ENCODE data around the gene FRAS1.
A peak's percentile ranks its signal among the peaks of the same experiment; 100 is the strongest.

The FRAS1 gene

DNA sequence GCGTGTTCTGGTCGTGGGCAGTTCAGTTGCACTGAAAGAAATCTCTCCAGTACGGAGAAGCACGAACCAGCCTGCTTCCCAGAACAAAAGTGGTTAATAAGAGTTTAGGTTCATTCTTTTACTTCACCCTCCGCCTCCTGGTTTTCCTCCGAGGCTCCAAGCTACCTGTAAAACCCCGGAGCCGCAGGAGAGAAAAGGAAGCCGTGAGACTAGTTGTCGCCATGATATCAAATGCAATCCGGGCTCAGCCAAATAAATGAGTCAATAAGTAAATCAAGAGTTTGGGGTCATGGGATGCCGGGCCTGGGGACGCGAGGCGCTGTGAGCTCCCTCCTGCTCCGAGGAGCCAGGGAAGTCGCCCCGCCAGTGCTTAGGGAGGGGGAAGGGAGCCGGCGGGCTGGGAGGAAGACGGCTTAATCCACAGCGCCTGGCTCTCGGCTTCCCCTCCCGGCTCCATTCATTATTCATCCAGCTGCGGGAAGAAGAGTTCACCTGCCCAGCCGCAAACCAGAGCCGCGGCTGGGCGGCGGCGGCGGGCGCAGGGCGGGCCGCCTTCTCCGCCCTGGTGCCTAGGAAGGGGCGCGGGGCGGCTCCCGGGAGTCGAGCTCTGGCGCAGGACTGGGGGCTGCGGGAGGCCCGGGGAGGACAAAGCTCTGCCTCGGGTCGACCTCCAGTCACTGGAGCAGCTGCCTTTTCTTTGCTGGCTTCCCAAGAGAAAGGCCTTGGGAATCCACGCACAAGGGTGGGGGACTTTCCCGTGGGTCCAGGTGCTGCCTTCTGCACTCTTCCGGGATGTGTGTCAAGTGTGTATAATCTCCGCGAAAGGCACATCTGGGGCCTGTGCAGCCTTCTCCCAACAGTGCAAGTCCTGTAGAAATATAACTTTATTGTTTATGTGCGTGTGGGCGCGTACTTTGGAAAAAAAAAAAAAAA lies 1.7 kb downstream of the FRAS1 start:
- Histone ChIP-seq H3K4me1 (ENCODE audit: control insufficient read depth, insufficient read depth, low read length) (peaks cover 22% of the 10 kb centered on the region), H3K27me3 (ENCODE audit: control insufficient read depth in 1 of 2, insufficient read depth in 2 of 2, low read length in 2 of 2) (no peaks in the 10 kb centered on the region), H3K27ac (ENCODE audit: low read length) (no peak overlapping the region), H3K4me3 (ENCODE audit: low read length in 2 of 2) (peak overlapping the region; percentile 83 to 90), H3K9ac (ENCODE audit: low read length in 2 of 2) (peak overlapping the region; percentile 60 to 73), H3K36me3 (ENCODE audit: control insufficient read depth in 2 of 2, insufficient read depth in 2 of 2, low read length in 2 of 2) (no peaks in the 10 kb centered on the region), H3K9me3 (ENCODE audit: control insufficient read depth in 2 of 2, low read length in 2 of 2) (no peaks in the 10 kb centered on the region)

DNA sequence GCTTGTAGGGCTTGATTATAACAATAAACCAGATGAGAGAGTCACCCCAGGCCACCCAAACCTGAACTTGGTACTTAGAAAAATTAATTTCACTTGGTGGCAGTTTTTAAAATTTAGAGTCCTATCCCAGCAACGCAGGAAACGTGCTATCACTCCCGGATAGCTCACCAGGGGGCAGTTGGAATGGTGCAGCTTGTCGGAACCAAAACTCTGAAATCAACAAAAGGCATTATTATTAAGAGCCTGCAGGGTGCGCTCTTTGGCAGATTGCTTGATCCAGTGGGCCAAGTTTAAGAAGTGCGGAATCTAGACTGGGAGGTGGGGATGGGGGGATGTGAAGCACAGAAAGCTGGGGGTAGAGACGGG lies 2.4 kb downstream of the FRAS1 start:
- H3K9me3 ChIP-seq (ENCODE audit: control insufficient read depth in 2 of 2, low read length in 2 of 2): no peaks in the 10 kb centered on the region
- H3K27ac ChIP-seq (ENCODE audit: low read length): no peak overlapping the region
- H3K36me3 ChIP-seq (ENCODE audit: control insufficient read depth in 2 of 2, insufficient read depth in 2 of 2, low read length in 2 of 2): no peaks in the 10 kb centered on the region
- peak overlapping the region in 1 of 2 donors; percentile 73 for H3K9ac ChIP-seq (ENCODE audit: low read length in 2 of 2)
- peaks cover 22% of the 10 kb centered on the region for H3K4me1 ChIP-seq (ENCODE audit: control insufficient read depth, insufficient read depth, low read length)
- peak overlapping the region; percentile 83 to 90 for H3K4me3 ChIP-seq (ENCODE audit: low read length in 2 of 2)
- no peaks in the 10 kb centered on the region for H3K27me3 ChIP-seq (ENCODE audit: control insufficient read depth in 1 of 2, insufficient read depth in 2 of 2, low read length in 2 of 2)

DNA sequence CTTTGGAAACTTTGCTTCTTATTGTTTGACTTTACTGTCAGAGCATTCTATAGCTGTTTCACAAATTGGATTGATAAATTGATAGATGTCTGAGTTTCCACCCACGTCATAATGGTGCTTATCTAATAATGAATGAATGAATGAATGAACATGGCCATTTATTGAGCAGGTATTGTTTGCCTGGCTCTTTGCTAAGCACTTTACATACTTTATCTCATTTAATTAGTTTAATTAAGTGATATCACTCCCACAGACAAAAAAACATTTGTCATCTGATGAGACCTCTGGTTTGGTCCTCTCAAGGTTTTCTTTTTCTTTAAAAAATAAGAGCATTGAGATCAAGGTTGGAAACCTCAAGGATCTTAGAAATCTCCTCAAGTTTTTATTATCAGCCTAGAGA lies 2.8 kb downstream of the FRAS1 start:
- no peak overlapping the region for H3K4me3 ChIP-seq (ENCODE audit: low read length in 2 of 2)
- peaks cover 22% of the 10 kb centered on the region for H3K4me1 ChIP-seq (ENCODE audit: control insufficient read depth, insufficient read depth, low read length)
- H3K9ac ChIP-seq (ENCODE audit: low read length in 2 of 2): no peak overlapping the region
- H3K9me3 ChIP-seq (ENCODE audit: control insufficient read depth in 2 of 2, low read length in 2 of 2): no peaks in the 10 kb centered on the region
- H3K36me3 ChIP-seq (ENCODE audit: control insufficient read depth in 2 of 2, insufficient read depth in 2 of 2, low read length in 2 of 2): no peaks in the 10 kb centered on the region
- no peaks in the 10 kb centered on the region for H3K27me3 ChIP-seq (ENCODE audit: control insufficient read depth in 1 of 2, insufficient read depth in 2 of 2, low read length in 2 of 2)
- H3K27ac ChIP-seq (ENCODE audit: low read length): no peak overlapping the region

DNA sequence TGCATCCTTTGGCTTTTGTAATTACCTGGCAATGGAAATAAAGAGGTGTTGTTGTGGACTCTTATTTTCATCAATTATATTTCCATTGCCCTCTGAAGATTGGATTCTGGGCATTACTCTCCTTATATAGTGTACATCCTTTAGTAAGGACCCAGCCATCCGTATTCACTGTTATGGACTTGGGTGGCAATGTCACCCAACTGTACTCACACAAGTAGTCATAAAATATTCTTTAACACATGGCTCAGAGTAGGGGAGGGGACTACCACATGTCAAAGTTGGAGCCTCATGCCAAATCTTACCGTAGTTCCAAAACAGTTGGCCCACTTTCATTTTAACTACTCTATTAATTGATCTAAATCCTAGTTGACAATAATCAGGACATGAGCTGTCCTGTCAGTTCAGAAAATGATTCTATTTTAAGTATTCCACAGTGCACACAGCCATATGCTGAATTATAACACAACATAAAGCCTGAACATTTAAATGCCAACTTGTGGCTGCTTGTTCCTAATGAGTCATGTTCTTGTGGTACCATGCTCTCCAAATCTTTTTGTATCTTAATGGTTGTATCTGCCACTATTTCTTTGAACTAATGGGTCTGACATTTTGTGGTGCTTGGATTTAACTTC lies 4.9 kb downstream of the FRAS1 start:
- no peak overlapping the region for H3K9ac ChIP-seq (ENCODE audit: low read length in 2 of 2)
- H3K4me3 ChIP-seq (ENCODE audit: low read length in 2 of 2): no peak overlapping the region

DNA sequence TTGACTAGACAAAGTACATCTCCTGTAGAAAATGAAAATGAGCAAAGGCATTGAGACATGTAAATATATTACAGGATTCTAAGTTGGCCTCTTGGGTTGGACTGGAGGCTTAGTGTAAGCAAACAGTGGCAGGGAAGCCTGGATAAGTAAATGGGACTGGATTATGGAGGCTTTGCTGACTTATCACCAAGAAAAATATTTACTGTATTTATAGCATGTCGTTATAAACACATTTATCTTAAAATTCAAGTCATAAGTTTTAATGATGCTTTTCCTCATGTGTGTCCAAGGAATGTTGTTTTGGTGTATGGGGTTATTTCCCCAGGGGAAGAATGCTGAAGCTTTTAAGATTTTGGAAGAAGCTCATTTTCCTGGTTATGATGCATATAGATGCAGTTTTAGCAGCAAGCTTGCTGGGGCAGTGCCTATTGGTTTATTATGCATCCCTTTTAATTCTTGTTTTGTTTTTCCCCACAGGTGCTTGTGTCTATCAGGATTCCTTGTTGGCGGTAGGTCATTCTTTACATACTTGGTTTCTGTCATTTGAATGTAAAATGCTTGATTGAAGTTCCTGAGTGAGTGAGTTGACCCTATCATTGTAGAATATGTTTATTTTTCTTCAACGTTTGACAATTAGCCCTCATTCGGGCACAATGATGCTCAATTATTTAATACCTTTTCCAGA lies 8.5 kb downstream of the FRAS1 start:
- Histone ChIP-seq H3K4me3 (ENCODE audit: low read length in 2 of 2) (no peak overlapping the region), H3K9me3 (ENCODE audit: control insufficient read depth in 2 of 2, low read length in 2 of 2) (no peaks in the 10 kb centered on the region), H3K4me1 (ENCODE audit: control insufficient read depth, insufficient read depth, low read length) (no peaks in the 10 kb centered on the region)

More for the DNA sequence above, 4.9 kb downstream of the FRAS1 start:
- no peaks in the 10 kb centered on the region for H3K36me3 ChIP-seq (ENCODE audit: control insufficient read depth in 2 of 2, insufficient read depth in 2 of 2, low read length in 2 of 2)
- H3K27me3 ChIP-seq (ENCODE audit: control insufficient read depth in 1 of 2, insufficient read depth in 2 of 2, low read length in 2 of 2): no peaks in the 10 kb centered on the region
- H3K4me1 ChIP-seq (ENCODE audit: control insufficient read depth, insufficient read depth, low read length): peaks cover 10% of the 10 kb centered on the region
- no peaks in the 10 kb centered on the region for H3K9me3 ChIP-seq (ENCODE audit: control insufficient read depth in 2 of 2, low read length in 2 of 2)
- H3K27ac ChIP-seq (ENCODE audit: low read length): no peak overlapping the region

DNA sequence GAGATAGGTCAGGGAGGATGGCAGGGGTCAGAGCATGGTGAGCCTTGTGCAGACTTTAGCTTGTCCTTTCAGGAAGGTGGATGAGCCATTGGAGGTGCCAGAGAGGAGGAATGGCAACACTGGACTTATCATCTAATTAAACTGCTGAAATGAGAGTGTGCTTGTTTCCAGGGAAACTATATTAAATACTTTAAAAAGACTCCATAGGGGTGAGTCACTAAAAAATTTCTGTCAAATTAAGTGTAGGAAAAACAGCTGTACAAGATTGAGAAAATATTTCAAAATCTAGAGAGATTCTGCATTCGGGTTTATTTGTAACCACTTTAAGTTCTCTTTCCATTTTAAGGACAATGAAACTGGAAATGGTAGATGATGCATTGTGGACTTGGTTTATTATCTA lies 11.4 kb downstream of the FRAS1 start:
- Histone ChIP-seq H3K4me3 (ENCODE audit: low read length in 2 of 2) (no peak overlapping the region), H3K27ac (ENCODE audit: low read length) (no peak overlapping the region), H3K9me3 (ENCODE audit: control insufficient read depth in 2 of 2, low read length in 2 of 2) (no peaks in the 10 kb centered on the region), H3K36me3 (ENCODE audit: control insufficient read depth in 2 of 2, insufficient read depth in 2 of 2, low read length in 2 of 2) (no peaks in the 10 kb centered on the region), H3K9ac (ENCODE audit: low read length in 2 of 2) (no peak overlapping the region), H3K27me3 (ENCODE audit: control insufficient read depth in 1 of 2, insufficient read depth in 2 of 2, low read length in 2 of 2) (no peaks in the 10 kb centered on the region), H3K4me1 (ENCODE audit: control insufficient read depth, insufficient read depth, low read length) (no peaks in the 10 kb centered on the region)

More for the DNA sequence above, 8.5 kb downstream of the FRAS1 start:
- Histone ChIP-seq H3K27ac (ENCODE audit: low read length) (no peak overlapping the region), H3K9ac (ENCODE audit: low read length in 2 of 2) (no peak overlapping the region), H3K36me3 (ENCODE audit: control insufficient read depth in 2 of 2, insufficient read depth in 2 of 2, low read length in 2 of 2) (no peaks in the 10 kb centered on the region), H3K27me3 (ENCODE audit: control insufficient read depth in 1 of 2, insufficient read depth in 2 of 2, low read length in 2 of 2) (no peaks in the 10 kb centered on the region)

DNA sequence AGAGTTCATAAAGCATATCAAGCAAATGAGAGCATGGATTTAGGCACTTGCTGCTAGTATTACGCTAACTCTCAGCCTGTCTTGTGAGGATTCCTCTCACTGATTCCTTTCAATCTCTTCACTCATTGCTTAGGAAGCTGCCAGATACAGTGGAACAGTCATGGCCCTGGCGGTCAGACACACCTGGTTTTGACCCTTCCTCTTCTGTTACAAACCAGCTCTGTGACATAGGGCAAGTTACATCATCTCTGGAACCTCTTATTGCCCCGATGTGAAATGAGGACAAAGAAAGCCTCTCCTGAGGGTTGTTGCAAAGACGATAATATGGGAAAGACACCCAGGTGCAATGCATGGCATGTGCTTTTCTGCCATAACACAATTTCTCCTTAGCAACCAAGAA lies 12.2 kb downstream of the FRAS1 start:
- no peaks in the 10 kb centered on the region for H3K4me1 ChIP-seq (ENCODE audit: control insufficient read depth, insufficient read depth, low read length)
- H3K4me3 ChIP-seq (ENCODE audit: low read length in 2 of 2): no peak overlapping the region
- no peaks in the 10 kb centered on the region for H3K27me3 ChIP-seq (ENCODE audit: control insufficient read depth in 1 of 2, insufficient read depth in 2 of 2, low read length in 2 of 2)
- H3K9me3 ChIP-seq (ENCODE audit: control insufficient read depth in 2 of 2, low read length in 2 of 2): no peaks in the 10 kb centered on the region
- H3K27ac ChIP-seq (ENCODE audit: low read length): no peak overlapping the region
- no peak overlapping the region for H3K9ac ChIP-seq (ENCODE audit: low read length in 2 of 2)
- no peaks in the 10 kb centered on the region for H3K36me3 ChIP-seq (ENCODE audit: control insufficient read depth in 2 of 2, insufficient read depth in 2 of 2, low read length in 2 of 2)

DNA sequence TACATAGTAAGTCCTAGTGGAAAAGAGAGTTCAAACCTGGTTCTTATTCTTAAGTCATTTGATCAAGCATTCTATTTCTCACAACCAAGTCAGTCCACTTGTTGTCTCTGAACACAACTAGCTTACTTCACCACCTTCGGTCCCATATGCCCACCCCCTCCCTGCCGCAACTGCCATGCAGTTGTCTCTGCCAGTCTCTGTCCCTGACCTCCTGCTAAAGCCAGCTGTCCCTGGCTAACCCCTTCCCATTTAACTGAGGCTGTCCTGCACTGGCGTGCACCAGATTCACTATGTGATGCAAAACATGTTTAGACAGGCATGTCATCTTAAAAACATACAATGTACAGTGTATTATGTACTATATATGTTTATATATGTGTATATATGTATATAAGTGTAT lies 12.7 kb downstream of the FRAS1 start:
- H3K9me3 ChIP-seq (ENCODE audit: control insufficient read depth in 2 of 2, low read length in 2 of 2): no peaks in the 10 kb centered on the region
- H3K27me3 ChIP-seq (ENCODE audit: control insufficient read depth in 1 of 2, insufficient read depth in 2 of 2, low read length in 2 of 2): no peaks in the 10 kb centered on the region
- H3K4me1 ChIP-seq (ENCODE audit: control insufficient read depth, insufficient read depth, low read length): no peaks in the 10 kb centered on the region
- no peaks in the 10 kb centered on the region for H3K36me3 ChIP-seq (ENCODE audit: control insufficient read depth in 2 of 2, insufficient read depth in 2 of 2, low read length in 2 of 2)
- H3K27ac ChIP-seq (ENCODE audit: low read length): no peak overlapping the region
- H3K9ac ChIP-seq (ENCODE audit: low read length in 2 of 2): no peak overlapping the region
- H3K4me3 ChIP-seq (ENCODE audit: low read length in 2 of 2): no peak overlapping the region

DNA sequence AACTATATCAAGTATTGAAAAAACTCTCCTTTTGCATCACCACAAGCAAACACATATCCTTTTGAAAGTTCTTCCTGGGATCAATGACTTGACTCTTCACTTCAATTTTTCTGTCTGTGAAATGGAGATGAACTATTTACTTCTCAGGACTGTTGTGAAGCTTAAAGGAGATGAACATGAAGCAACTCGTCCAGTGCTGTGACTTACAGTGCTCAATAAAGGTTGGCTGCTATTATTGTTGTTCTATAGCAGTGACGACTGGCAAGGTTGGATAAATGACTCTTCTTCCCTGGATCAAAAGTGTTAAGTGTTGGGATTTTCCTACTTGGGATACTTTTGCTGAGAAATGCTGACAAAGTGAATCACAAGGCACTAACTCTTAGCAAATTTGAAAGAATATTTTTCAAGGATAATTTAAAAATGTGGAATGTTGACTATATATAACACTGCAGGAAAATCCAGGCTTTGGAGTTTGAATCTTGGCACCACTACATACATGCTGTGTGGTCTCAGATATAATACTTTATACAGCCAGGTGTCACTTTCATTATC lies 13.7 kb downstream of the FRAS1 start:
- Histone ChIP-seq H3K4me1 (ENCODE audit: control insufficient read depth, insufficient read depth, low read length) (no peaks in the 10 kb centered on the region), H3K27me3 (ENCODE audit: control insufficient read depth in 1 of 2, insufficient read depth in 2 of 2, low read length in 2 of 2) (no peaks in the 10 kb centered on the region), H3K9me3 (ENCODE audit: control insufficient read depth in 2 of 2, low read length in 2 of 2) (no peaks in the 10 kb centered on the region), H3K9ac (ENCODE audit: low read length in 2 of 2) (no peak overlapping the region), H3K36me3 (ENCODE audit: control insufficient read depth in 2 of 2, insufficient read depth in 2 of 2, low read length in 2 of 2) (no peaks in the 10 kb centered on the region), H3K4me3 (ENCODE audit: low read length in 2 of 2) (no peak overlapping the region), H3K27ac (ENCODE audit: low read length) (no peak overlapping the region)

DNA sequence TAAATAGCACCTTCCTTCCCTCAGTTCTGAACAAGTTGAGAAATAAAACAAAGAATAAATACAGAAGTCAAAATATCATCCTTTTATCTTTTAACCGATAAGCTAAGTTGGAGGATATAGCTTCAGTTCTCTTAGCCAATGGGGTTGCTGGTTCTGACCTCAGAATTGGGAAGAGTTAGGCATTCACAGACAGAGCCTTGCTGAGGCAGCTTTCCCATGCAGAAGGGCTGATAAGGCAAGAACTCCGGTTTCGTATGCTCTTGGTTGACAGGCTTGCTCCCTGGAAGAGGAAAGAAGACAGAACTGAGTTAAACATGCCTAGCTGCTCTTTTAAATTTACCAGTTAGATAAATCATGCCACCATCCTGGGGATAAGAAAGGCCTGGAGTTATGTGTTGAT lies 17.6 kb downstream of the FRAS1 start:
- Histone ChIP-seq H3K27ac (ENCODE audit: low read length) (no peak overlapping the region), H3K9me3 (ENCODE audit: control insufficient read depth in 2 of 2, low read length in 2 of 2) (no peaks in the 10 kb centered on the region), H3K4me1 (ENCODE audit: control insufficient read depth, insufficient read depth, low read length) (no peaks in the 10 kb centered on the region)

More for the DNA sequence above, 17.6 kb downstream of the FRAS1 start:
- Histone ChIP-seq H3K9ac (ENCODE audit: low read length in 2 of 2) (no peak overlapping the region), H3K27me3 (ENCODE audit: control insufficient read depth in 1 of 2, insufficient read depth in 2 of 2, low read length in 2 of 2) (no peaks in the 10 kb centered on the region), H3K4me3 (ENCODE audit: low read length in 2 of 2) (no peak overlapping the region), H3K36me3 (ENCODE audit: control insufficient read depth in 2 of 2, insufficient read depth in 2 of 2, low read length in 2 of 2) (no peaks in the 10 kb centered on the region)

All from stomach smooth muscle (tissue), 2 donors.